ENCODE results near the gene UHMK1.

GRCh38 chr1:162527314-162527713, 29.7 kb downstream of the UHMK1 start:
- TF ChIP-seq GATA2 (IDR thresholded peaks at IDR 0.05; ENCODE audit: low read depth, low read length), result no peak
- no peak for TF ChIP-seq GATA3 (IDR thresholded peaks at IDR 0.05; ENCODE audit: low read depth, low read length)
